NCI-H774 (cell line): Measurements from ENCODE around the gene MCTS1.
"Not testable (repeated sequence)": the region's sequence is repeated elsewhere in the genome, so short reads cannot be mapped to it uniquely, and the experiment has no call there.

Experiments
- DNase-seq: peaks from one replicate; lab custom pipeline; 2025; lab: John Stamatoyannopoulos, UW

Gene MCTS1, protein sequence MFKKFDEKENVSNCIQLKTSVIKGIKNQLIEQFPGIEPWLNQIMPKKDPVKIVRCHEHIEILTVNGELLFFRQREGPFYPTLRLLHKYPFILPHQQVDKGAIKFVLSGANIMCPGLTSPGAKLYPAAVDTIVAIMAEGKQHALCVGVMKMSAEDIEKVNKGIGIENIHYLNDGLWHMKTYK

DNA sequence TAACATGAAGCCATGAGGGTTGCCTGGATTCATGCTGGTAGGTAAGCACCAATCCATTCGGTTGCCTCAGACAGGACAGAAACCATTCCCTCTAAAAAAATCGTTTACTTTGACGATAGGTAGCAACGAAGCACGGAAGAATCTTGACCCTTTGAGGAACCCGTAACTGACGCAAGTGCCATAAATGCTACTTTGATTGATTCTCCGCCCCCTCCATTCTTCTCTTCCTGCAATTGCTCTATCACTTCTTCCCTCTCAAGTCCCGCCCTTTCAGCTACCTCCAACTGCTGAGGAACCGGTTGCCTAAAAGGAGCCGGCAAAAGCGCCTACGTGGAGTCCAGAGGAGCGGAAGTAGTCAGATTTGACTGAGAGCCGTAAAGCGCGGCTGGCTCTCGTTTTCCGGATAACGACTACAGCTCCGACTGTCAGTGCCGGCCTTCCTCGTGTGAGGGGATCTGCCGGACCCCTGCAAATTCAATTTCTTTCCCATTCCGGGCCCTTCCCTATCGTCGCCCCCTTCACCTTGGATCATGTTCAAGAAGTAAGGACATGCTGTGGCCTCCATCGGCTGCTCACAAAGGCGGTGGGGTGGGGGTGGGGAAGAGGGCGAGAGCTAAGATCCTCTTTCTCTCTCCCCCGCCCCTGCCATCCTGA lies at the start of gene MCTS1:
Gene MCTS1 (plus strand): TSS at position 395 of the 654 bp plus-strand sequence. CDS start 136 bp downstream, at position 531.
- DNase-seq, result peak; percentile 95

DNA sequence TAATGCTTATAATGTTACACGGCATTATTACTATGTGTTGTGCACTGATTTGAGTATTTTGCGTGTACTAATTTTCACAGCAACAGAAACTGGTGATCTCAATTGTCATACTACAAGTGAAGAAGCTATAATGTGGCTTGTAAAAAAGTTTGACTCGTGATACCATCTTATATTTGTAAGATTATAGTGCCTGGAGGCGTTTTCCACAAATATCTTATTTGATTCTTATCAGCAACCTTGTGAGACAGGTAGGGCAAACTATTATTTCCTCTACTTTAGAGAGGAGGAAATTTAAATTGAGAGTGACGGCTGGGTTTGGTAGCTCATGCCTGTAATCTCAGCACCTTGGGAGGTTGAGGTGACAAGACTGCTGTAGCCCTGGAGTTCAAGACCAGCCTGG lies 47.6 kb upstream of the MCTS1 start:
- no peak for DNase-seq

DNA sequence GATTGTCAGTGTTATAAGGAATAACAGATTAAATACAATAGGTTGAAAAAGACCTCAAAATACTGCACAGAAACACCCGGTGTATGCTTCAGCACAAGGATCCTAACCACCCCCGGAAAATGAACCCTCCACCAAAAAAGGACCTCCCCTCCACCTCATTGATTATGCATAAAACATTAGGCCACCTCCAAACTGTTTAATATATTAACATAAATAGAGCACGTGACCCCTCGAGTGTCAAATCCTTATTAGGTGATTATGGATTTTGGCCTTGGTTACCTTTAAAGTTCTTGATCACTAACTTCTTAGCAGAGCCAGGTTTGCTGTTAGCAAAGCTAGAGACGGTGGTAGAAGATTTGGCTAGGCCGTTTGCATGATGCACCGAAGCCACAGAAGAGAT lies 44.1 kb upstream of the MCTS1 start:
- peak; percentile 11 for DNase-seq

DNA sequence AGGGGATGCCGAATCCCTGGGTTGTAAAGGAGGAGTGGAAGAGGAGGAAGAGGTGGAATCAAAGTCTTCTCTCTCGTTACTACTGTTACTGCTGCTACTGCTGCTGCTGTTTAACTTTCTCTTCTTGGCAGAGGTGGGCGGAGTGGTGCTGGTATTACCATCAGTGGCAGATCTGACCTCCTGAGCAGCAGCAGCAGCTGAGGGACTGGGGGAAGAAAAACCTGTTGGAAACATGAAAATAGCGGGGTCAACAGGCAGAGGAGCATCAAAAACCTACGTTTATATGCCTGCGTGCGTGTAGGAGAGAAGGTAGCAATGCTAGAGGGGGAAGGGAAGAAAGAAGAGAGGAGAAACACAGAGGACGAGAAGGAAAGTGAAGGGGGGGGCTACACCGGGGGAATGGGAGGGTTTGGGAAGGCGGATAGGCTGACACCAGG lies 43.5 kb upstream of the MCTS1 start:
- no peak for DNase-seq

DNA sequence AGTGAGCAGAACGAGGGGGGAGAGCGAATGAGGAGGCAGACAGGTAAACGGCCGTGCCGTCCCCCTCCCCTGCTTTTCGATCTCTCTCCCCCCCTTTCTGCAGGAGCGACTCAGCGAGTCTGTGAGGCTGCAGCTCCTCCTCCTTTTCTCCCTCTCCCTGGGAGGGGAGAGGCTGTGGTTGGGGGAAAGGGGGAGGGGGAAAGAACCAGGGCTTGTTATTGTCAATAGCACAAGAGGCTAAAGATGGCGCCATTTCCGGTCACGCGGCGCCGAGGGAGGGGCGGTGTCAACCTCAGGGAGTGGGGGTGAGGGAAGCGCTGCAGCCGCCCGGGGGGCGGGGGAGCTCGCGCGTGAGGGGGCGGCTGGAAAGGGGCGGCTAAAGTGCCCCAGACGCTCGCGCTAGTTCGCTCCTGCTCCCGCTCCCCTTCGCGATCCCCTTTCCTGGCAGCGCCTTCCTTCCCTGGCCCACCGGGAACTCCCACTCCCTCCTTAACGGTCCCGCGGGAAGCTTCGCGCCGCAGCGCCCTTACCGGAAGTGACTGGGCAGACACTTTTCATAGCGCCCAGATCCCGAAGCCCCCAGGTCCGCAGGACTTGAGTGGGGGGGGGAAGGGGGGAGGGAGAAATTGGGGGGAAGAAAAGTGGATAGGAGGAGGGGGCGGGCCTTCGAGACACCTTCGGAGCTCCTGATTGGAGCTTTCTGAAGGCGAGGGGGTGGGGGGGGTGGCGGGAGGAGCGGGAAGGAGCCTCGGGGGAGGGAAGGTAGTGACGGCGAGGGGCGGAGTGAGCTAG lies 42.9 kb upstream of the MCTS1 start, which contains the start of gene CUL4B:
Gene CUL4B (minus strand): TSS at position 121 of the 792 bp plus-strand sequence. CDS start 324 bp downstream, outside the sequence.
- DNase-seq, result peak; percentile 95

DNA sequence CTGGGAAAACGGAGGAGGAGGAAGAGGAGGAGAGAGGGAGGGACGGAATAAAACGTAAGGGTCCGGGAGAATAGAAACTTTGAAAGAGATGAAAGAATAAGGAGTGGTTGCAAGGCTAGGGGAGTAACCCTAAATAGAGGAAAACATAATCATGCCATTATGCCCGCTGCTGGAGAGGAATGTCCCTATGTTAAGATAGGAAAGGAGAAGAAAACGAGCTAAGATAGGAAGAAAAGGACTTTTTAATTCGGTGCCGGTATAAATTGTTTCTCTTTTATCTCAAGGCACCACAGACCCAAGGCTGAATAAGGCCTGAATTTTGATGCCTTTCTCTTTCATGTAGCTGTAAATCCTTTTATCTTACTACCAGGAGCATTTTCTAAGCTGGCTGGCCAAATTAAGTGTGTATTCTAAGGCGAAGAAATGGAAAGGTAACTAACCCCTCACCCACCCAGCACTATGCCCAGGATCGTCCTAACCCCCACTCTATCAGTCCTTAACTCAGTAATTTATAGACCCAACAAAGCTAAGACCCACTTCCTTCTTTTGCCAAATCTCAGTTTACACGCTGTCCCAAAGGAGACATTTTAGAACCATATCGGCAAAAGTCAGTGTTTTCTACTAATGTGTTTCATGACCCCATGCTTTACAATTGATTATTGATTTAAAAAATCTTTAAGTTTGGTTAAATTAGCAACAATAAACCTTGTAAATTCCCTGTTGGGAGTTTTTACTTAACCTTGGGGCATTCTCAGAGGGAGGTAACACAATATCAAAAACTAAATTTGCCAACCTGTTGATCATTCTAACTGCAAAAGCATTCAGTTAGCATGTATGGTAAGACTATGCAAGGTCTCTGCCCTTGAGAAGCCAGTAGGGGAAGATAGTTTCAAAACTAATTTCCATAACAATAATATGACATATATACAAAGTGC lies 42.0 kb upstream of the MCTS1 start:
- DNase-seq, result no peak

DNA sequence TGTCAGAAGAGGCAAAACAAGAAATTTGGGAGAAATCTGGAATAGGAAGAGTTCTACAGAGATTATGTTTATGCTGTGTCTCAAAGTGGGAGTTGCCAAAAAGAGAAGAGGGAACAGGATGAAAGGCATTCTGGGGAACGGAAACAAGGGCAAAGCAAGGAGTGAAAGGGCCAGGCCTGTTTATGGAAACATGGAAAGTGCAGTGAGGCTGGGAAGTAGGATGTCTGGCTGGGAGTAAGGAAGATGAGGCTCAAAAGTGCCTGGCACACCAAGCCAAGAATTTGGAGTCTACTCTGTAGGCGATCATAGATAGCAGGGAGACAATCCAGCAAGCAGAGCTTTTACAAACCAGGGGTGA lies 41.4 kb upstream of the MCTS1 start:
- no peak for DNase-seq

DNA sequence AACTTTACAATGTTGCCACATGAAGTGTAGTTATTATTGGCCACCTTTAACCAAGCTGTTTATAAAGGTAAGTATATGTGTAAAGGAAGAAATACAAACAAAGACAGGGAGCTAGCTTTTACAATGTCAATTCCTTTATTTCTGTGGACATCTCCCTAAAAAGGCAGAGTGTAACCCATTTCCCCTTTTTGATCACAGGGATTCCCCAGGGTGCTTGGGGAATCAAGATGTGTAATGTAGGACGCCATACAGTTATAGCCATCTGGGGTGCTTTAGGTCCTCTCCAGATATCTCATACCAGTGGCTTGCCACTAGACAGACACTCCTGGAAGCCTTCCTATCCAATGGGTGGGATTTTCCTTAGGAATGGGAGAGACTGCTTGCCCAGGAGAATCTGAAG lies 39.0 kb upstream of the MCTS1 start:
- DNase-seq, result no peak

DNA sequence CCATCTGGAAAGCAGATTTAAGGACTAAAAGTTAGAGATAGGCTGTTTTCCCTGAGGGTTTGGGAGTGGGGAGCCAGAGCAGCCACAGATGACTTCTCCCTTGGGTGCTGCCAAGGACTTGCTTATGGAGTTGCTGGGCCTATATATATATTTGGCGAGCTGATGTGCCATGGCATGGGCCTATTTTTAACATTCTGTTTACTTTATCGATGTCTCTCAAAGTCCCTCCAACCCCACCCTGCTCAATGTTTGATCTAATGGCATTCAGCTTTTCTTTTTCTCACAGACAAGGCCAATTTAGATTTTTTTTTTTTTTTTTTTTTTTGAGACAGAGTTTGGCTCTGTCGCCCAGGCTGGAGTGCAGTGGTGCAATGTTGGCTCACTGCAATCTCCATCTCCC lies 37.1 kb upstream of the MCTS1 start:
- no peak for DNase-seq

DNA sequence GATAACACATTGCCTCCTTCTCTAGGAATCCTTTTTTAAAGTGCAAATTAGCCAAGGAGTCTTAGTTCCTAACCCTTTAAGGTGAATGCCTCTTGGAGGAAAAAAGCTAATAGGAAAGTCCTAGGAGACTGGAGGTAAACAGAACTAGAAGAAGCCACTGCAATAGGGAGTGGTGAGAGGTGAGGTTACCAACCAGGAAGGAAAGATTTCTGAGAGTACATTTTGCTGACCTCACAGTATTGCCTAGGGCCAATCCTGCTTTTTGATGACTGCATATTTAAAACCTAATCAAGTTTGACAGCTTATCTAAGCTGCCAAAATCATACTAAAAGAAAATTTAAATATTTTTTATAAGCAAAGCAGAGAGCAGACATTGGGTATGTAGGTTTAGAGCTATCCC lies 35.9 kb upstream of the MCTS1 start:
- DNase-seq, result no peak

DNA sequence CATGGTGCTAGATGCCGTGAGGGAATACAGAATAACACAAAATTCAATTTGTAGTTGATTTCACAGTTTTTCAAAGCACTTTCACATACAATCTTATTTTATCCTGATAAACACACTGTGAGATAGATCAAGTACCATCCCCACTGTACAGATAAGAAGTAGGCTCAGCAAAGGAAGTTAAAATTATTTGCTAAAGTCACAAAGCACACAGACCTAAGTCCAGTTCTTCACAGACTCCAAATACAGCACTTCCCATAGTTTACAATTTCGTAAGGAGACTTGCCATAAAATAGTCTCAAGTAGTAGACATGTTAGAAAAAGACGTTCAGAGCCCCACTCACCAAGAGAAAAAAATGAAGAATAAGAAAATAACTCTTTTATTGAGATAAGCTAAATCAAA lies 35.3 kb upstream of the MCTS1 start:
- no peak for DNase-seq

DNA sequence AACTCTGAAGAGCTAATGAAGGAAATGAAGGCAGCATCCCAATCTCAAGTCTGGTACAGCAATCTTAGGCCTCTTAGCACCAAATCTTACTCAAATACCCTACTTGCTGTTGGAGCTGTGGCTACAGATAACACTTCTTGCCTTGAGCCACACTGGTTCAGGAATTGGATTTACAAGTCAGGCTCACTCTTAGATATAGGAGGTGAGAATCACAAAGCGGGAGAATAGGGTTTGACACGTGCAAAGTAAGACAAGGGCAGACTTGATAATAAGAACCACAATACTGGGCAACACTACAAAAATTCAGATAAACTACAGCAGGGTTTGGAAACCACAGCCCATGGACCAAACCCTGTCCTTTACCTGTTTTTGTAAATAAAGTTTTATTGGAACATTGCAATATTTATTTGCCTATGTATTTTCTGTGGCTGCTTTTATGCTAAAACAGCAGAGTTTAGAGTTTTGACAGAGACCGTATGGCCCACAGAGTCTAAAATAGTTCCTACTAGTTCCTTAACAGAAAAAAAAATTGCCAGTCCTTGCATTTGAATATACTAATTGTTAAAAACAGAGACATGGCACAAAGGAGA lies 33.8 kb upstream of the MCTS1 start:
- no peak for DNase-seq

DNA sequence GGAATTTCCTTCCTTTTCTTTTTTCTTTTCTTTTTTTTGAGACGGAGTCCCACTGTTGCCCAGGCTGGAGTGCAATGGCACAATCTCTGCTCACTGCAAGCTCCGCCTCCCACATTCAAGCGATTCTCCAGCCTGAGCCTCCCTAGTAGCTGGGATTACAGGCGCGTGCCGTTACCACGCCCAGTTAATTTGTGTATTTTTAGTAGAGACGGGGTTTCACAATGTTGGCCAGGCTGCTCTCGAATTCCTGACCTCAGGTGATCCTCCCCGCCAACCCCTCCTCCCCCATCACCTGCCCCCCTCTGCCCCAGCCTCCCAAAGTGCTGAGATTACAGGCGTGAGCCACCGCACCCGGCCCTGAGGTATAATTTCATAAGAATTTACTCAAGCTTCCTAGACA lies 30.1 kb upstream of the MCTS1 start:
- DNase-seq, result not testable (repeated sequence)

DNA sequence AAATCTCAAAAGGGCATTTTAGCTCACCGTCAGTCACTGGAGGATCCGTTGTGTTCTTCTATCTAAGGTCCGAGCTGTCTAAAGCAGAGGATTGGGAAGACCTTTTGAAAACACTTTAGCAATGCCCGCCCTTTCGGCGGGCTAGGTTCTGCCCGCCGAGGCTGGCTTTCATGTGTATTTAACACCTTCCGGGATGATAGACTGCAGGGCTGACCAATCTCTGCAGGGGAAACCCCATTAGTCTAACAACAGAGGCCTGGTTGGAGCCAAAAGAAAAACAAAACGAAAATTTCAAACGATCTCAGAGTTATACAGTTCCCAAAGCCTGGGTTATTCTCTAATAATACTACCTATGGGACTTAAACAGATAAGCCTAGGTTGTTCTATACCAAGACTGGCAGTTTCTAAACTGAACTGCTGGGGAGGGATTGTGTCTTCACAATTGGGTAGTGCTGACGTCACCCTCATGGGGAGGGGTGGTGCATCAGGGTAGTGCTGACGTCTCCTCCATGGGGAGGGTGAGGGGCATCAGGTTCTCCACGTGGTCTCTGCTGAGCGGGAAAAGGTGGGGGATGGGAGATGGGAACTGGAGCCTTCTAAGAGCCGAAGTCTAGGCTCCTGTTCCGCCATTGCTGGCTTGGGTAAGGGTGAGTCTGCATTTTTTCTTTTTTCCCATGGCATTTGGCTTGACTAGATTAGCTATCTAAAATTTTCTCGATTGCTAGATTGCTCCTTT lies 28.4 kb upstream of the MCTS1 start:
- DNase-seq, result no peak

DNA sequence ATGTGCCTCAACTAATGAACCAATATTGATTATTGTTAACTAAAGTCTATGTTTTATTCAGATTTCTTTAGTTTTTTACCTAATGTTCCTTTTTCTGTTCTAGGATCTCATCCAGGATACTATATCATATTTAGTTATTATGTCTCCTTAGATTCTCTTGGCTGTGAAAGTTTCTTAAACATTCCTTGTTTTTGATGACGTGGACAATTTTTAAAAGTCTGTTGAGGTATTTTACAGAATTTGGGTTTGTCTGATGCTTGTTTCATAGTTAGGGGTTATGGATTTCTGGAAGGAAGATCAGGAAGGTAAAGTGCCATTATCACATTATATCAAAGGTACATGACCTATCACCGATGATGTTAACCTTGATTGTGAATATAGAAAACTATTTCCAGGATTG lies 18.2 kb upstream of the MCTS1 start:
- no peak for DNase-seq

DNA sequence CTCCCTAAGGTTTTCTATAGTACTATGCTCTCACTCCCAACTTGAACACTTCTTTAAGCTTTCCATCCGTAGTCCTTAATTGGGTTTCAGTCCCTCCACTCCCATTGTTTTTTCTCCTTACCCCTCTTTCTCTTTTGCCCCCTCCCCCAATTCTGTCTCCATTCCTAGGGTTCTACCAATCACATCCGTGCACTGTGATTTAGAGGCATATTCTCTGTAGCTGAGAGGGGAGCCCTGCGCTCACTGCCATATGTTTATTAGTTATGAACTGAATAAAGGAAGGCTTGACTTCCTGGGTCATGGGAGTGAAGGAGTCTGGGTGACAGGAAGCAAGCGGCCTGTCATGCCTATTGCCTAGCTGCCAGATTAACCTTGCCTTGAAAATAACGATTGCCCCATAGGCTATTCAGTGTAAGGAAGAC lies 471 bp downstream of the MCTS1 start:
- peak; percentile 12 for DNase-seq

DNA sequence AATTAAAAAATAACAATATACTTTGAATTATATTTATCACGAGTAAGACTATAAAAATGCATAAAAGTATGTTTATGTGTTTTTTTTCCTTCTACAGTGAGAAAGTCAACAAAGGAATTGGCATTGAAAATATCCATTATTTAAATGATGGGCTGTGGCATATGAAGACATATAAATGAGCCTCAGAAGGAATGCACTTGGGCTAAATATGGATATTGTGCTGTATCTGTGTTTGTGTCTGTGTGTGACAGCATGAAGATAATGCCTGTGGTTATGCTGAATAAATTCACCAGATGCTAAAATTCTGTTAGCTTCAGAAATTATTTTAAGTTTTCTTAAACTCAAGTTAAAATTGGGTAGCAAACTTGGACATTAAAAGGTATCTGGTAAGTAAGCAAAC lies 8.2 kb downstream of the MCTS1 start:
- DNase-seq, result no peak

DNA sequence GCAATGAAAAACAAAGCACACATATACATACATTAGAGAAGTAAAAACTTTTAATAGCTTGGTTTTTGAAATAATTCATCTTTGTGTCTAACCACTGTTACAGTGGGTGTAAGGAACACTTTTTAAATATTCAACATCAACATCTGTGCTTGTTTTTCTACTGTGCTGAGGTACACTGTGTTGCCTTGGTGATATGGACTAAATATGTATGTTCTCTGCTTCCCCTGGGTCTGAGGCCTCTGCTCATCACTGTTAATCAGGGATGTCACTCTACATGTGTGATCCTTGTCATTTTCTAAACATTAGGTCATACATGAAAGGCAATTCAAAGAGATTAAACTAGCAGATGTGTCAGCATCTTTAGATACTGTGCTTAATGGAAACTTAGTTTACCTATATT lies 10.9 kb downstream of the MCTS1 start:
- no peak for DNase-seq

DNA sequence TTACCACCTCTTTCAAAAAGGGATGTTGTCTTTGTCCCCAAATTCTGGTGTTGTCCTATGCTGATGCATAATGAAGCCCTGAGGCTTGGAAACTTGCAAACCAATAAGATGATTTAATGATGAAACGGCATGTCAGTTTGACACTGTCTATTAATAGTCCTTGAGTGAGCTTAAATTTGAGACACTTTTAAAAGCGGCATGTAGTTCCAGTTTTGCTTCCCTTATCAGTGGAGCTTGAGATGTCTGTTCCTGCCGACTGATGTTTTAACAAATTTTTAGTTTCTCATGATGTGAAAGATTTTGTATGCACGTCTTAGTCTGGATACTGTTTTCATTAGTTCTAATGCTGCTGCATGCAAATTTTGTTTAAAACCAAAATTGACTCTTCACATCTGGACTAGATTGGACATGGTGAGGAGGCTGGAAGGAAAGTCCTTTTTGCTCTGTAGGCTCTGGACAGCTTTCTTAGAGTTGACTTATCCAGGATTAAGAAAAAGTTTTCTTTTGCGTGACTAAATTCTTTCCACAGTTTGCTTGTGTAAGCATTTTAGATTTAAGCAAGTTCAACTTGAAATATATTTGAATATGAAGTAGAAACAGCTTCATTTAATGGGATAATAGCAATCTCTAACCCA lies 14.2 kb downstream of the MCTS1 start:
- no peak for DNase-seq

DNA sequence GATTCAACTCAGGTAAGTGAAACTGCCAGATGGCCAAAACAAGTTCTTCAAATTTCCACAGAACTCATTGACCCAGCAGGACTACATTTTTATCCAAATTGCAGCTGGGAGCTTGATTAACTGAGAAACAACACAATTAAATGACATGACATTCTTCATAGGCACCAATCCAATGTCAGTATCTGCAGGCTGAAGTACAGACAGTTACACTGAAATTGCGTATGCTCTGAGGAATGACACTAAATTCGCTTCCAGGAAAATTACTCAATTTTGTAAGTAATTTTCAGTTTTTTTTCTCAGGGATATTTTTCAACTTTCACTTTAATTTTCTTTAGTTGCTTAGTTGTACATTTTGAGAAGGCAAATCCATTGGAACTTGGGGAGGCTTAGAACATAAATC lies 21.5 kb downstream of the MCTS1 start:
- no peak for DNase-seq
